HTR-8/SVneo (cell line): ENCODE measurements around the gene ZNF398.

Experiments used
- DNase-seq: peaks from one replicate; pipeline ENCODE4 v3.0.0; 2011; ENCODE audit warnings: low spot score, mixed read lengths; ENCODE audit not compliant: insufficient read length
- FAIRE-seq: peaks from 2 replicates; lab custom pipeline; 2011; peaks lifted over from hg19 to GRCh38; lab: Jason Lieb, UNC

Gene ZNF398

GRCh38 chr7:149147752-149148653 lies 750 bp downstream of the ZNF398 start:
- no peak for FAIRE-seq
- peak; percentile 22 for DNase-seq

- no peak for FAIRE-seq
- DNase-seq: no peak
Measured at GRCh38 chr7:149150981-149151380, 3.7 kb downstream of the ZNF398 start.

GRCh38 chr7:149153346-149153745 lies 6.1 kb downstream of the ZNF398 start:
- DNase-seq: no peak
- no peak for FAIRE-seq

- FAIRE-seq (no peak), DNase-seq (no peak)
Measured at GRCh38 chr7:149154056-149154455, 6.8 kb downstream of the ZNF398 start.

- FAIRE-seq: no peak
- no peak for DNase-seq
Measured at GRCh38 chr7:149156898-149157297, 9.6 kb downstream of the ZNF398 start.

- DNase-seq (no peak), FAIRE-seq (no peak)
Measured at GRCh38 chr7:149161241-149161848, 14.1 kb downstream of the ZNF398 start.

- no peak for DNase-seq
- FAIRE-seq: no peak
Measured at GRCh38 chr7:149166142-149166541, 18.9 kb downstream of the ZNF398 start.

GRCh38 chr7:149166630-149167352 lies 19.5 kb downstream of the ZNF398 start:
- no peak for FAIRE-seq
- DNase-seq: no peak

- DNase-seq (no peak), FAIRE-seq (no peak)
Measured at GRCh38 chr7:149171892-149172533, 24.8 kb downstream of the ZNF398 start.

- FAIRE-seq (no peak), DNase-seq (no peak)
Measured at GRCh38 chr7:149172534-149172920, 25.3 kb downstream of the ZNF398 start.

GRCh38 chr7:149175150-149175549 lies 27.9 kb downstream of the ZNF398 start:
- FAIRE-seq: no peak
- no peak for DNase-seq

- DNase-seq (no peak), FAIRE-seq (no peak)
Measured at GRCh38 chr7:149179241-149179640, 32.0 kb downstream of the ZNF398 start.

- FAIRE-seq: no peak
- DNase-seq: no peak
Measured at GRCh38 chr7:149180722-149181449, 33.6 kb downstream of the ZNF398 start.

GRCh38 chr7:149181450-149181790 lies 34.2 kb downstream of the ZNF398 start:
- FAIRE-seq: no peak
- no peak for DNase-seq

GRCh38 chr7:149184274-149184673 lies 37.0 kb downstream of the ZNF398 start:
- DNase-seq: no peak

GRCh38 chr7:149188213-149188612 lies 41.0 kb downstream of the ZNF398 start:
- DNase-seq: no peak
- no peak for FAIRE-seq

More at GRCh38 chr7:149184274-149184673, 37.0 kb downstream of the ZNF398 start:
- FAIRE-seq: no peak

GRCh38 chr7:149188637-149189259 lies 41.5 kb downstream of the ZNF398 start:
- FAIRE-seq (no peak), DNase-seq (no peak)

- no peak for FAIRE-seq
- no peak for DNase-seq
Measured at GRCh38 chr7:149191851-149192250, 44.6 kb downstream of the ZNF398 start.

- FAIRE-seq: no peak
- DNase-seq: peak; percentile 15
Measured at GRCh38 chr7:149194799-149195179, 47.5 kb downstream of the ZNF398 start.
